GM23338 (cell line): Measurements from ENCODE around the gene OR7G1.

Experiments used
- EZH2 ChIP-seq: fragments of 200-600 bp; sonication (generic); IDR thresholded peaks from one replicate; pipeline ENCODE4 v1.8.0; 2017; ENCODE audit warnings: antibody characterized with exemption, mild to moderate bottlenecking, low read depth; ENCODE audit not compliant: unreplicated experiment
- EZH2phosphoT487 ChIP-seq: fragments of 200-600 bp; sonication (generic); IDR thresholded peaks from one replicate; pipeline ENCODE4 v1.8.1; 2018; ENCODE audit warnings: antibody characterized with exemption; ENCODE audit not compliant: unreplicated experiment
- JUNB ChIP-seq: IDR thresholded peaks from one replicate; pipeline ENCODE4 v1.6.1; 2016; ENCODE audit warnings: antibody characterized with exemption; ENCODE audit not compliant: unreplicated experiment
- NANOG ChIP-seq: IDR thresholded peaks from 2 replicates; pipeline ENCODE4 v1.6.1; 2016; ENCODE audit warnings: antibody characterized with exemption, borderline replicate concordance
- POLR2AphosphoS5 ChIP-seq: IDR thresholded peaks from 2 replicates; pipeline ENCODE4 v1.6.1; 2016; ENCODE audit warnings: antibody characterized with exemption, low read depth
- TF ChIP-seq, protein P1 (sequence below), 2 experiments: fragments of 200-600 bp in 1 of 2; sonication (generic) in 1 of 2; conservative IDR thresholded peaks; 2 replicates each; pipeline versions ENCODE4 v1.5.1 to v1.6.1; 2016 to 2017; ENCODE audit warnings: antibody characterized with exemption in 2 of 2, low read depth in 2 of 2, mild to moderate bottlenecking in 2 of 2, moderate library complexity in 1 of 2
- TF ChIP-seq, protein P2 (sequence below): IDR thresholded peaks from one replicate; pipeline ENCODE4 v1.6.1; 2018; ENCODE audit warnings: antibody characterized with exemption; ENCODE audit not compliant: unreplicated experiment
- TF ChIP-seq, protein P3 (sequence below): IDR thresholded peaks from 2 replicates; pipeline ENCODE4 v1.6.1; 2016; ENCODE audit warnings: antibody characterized with exemption

DNA sequence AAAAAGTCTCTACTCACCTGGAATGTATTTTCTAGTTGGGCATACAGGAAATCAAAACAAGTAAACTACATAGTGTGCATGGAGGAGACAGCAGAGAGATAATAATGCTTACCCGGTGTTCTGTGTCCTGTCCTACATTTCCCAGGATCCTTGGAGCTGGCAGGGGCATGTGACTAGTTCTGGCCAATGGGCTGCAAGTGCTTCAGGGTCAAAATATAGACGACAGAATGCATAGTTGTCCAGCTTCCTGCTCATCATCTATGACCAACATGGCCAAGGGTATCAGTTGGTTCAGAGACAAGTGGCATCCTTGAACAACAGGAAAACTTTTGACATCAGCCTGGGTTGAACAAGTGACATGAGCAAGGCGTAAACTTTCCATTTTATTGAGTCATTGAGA, 33.1 kb upstream of the OR7G1 start:
- no peak for TF ChIP-seq JUNB
- TF ChIP-seq, protein P1, sequence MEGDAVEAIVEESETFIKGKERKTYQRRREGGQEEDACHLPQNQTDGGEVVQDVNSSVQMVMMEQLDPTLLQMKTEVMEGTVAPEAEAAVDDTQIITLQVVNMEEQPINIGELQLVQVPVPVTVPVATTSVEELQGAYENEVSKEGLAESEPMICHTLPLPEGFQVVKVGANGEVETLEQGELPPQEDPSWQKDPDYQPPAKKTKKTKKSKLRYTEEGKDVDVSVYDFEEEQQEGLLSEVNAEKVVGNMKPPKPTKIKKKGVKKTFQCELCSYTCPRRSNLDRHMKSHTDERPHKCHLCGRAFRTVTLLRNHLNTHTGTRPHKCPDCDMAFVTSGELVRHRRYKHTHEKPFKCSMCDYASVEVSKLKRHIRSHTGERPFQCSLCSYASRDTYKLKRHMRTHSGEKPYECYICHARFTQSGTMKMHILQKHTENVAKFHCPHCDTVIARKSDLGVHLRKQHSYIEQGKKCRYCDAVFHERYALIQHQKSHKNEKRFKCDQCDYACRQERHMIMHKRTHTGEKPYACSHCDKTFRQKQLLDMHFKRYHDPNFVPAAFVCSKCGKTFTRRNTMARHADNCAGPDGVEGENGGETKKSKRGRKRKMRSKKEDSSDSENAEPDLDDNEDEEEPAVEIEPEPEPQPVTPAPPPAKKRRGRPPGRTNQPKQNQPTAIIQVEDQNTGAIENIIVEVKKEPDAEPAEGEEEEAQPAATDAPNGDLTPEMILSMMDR (conservative IDR thresholded peaks at IDR 0.05; ENCODE audit: low read depth in 2 of 2) = no peak
- no peak for TF ChIP-seq EZH2
- TF ChIP-seq, protein P2, sequence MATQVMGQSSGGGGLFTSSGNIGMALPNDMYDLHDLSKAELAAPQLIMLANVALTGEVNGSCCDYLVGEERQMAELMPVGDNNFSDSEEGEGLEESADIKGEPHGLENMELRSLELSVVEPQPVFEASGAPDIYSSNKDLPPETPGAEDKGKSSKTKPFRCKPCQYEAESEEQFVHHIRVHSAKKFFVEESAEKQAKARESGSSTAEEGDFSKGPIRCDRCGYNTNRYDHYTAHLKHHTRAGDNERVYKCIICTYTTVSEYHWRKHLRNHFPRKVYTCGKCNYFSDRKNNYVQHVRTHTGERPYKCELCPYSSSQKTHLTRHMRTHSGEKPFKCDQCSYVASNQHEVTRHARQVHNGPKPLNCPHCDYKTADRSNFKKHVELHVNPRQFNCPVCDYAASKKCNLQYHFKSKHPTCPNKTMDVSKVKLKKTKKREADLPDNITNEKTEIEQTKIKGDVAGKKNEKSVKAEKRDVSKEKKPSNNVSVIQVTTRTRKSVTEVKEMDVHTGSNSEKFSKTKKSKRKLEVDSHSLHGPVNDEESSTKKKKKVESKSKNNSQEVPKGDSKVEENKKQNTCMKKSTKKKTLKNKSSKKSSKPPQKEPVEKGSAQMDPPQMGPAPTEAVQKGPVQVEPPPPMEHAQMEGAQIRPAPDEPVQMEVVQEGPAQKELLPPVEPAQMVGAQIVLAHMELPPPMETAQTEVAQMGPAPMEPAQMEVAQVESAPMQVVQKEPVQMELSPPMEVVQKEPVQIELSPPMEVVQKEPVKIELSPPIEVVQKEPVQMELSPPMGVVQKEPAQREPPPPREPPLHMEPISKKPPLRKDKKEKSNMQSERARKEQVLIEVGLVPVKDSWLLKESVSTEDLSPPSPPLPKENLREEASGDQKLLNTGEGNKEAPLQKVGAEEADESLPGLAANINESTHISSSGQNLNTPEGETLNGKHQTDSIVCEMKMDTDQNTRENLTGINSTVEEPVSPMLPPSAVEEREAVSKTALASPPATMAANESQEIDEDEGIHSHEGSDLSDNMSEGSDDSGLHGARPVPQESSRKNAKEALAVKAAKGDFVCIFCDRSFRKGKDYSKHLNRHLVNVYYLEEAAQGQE = no peak
- TF ChIP-seq EZH2phosphoT487 = no peak
- no peak for TF ChIP-seq NANOG
- TF ChIP-seq POLR2AphosphoS5 = no peak
- TF ChIP-seq, protein P3, sequence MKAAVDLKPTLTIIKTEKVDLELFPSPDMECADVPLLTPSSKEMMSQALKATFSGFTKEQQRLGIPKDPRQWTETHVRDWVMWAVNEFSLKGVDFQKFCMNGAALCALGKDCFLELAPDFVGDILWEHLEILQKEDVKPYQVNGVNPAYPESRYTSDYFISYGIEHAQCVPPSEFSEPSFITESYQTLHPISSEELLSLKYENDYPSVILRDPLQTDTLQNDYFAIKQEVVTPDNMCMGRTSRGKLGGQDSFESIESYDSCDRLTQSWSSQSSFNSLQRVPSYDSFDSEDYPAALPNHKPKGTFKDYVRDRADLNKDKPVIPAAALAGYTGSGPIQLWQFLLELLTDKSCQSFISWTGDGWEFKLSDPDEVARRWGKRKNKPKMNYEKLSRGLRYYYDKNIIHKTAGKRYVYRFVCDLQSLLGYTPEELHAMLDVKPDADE = no peak
